ENCODE measurements around the gene KCTD13. TPM values are rescaled to one million over a fixed set of nuclear protein-coding genes. Genes with fewer than 3 reads are reported as not detected.
A peak's percentile ranks its signal among the peaks of the same experiment; 100 is the strongest.
"Not testable (repeated sequence)": the region's sequence is repeated elsewhere in the genome, so short reads cannot be mapped to it uniquely, and the experiment has no call there.

KCTD13 gene
- total RNA-seq, 3 donors from 2014 or later (not counting 1 experiment from before 2014, with no cell fraction given) = 36.1 to 54.0 (median 51.7) TPM

GRCh38 chr16:29940656-29941055 lies 14.6 kb upstream of the KCTD13 start:
- no peak for ATAC-seq
- no peak overlapping the region for H3K4me3 Mint-ChIP-seq
- no peak for DNase-seq
- Histone ChIP-seq H3K36me3 (ENCODE audit: control insufficient read depth, insufficient read depth, low read length) (no peaks in the 10 kb centered on the region), H3K4me1 (ENCODE audit: control insufficient read depth, insufficient read depth, low read length) (no peaks in the 10 kb centered on the region), H3K27me3 (ENCODE audit: control insufficient read depth, insufficient read depth, low read length) (peaks cover 5% of the 10 kb centered on the region), H3K27ac (ENCODE audit: low read length) (no peak overlapping the region), H3K9me3 (ENCODE audit: control insufficient read depth, insufficient read depth, low read length) (no peaks in the 10 kb centered on the region), H3K4me3 (ENCODE audit: low read length) (no peak overlapping the region)
- no peaks in the 10 kb centered on the region for H3K4me1 Mint-ChIP-seq
- H3K36me3 Mint-ChIP-seq = no peaks in the 10 kb centered on the region
- WGBS (ENCODE audit: insufficient coverage) = 94% methylated on average over 4 of the region's 4 CpGs
- no peak overlapping the region for H3K27ac Mint-ChIP-seq
- H3K27me3 Mint-ChIP-seq (ENCODE audit: low read depth in 2 of 2) = peaks cover 11 to 19% of the 10 kb centered on the region in 2 donors
- intact Hi-C loops (cut with micrococcal nuclease) = no loop called here
- no peaks in the 10 kb centered on the region for H3K9me3 Mint-ChIP-seq
- TF ChIP-seq, protein P1, sequence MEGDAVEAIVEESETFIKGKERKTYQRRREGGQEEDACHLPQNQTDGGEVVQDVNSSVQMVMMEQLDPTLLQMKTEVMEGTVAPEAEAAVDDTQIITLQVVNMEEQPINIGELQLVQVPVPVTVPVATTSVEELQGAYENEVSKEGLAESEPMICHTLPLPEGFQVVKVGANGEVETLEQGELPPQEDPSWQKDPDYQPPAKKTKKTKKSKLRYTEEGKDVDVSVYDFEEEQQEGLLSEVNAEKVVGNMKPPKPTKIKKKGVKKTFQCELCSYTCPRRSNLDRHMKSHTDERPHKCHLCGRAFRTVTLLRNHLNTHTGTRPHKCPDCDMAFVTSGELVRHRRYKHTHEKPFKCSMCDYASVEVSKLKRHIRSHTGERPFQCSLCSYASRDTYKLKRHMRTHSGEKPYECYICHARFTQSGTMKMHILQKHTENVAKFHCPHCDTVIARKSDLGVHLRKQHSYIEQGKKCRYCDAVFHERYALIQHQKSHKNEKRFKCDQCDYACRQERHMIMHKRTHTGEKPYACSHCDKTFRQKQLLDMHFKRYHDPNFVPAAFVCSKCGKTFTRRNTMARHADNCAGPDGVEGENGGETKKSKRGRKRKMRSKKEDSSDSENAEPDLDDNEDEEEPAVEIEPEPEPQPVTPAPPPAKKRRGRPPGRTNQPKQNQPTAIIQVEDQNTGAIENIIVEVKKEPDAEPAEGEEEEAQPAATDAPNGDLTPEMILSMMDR (IDR thresholded peaks at IDR 0.05) = no peak

DNA sequence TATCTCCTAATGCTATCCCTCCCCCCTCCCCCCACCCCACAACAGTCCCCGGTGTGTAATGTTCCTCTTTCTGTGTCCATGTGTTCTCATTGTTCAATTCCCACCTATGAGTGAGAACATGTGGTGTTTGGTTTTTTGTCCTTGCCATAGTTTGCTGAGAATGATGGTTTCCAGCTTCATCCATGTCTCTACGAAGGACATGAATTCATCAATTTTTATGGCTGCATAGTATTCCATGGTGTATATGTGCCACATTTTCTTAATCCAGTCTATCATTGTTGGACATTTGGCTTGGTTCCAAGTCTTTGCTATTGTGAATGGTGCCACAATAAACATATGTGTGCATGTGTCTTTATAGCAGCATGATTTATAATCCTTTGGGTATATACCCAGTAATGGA lies 5.7 kb upstream of the KCTD13 start:
- no CpG with 5 or more reads among the region's 2 CpGs for WGBS (ENCODE audit: insufficient coverage)
- H3K27ac ChIP-seq (ENCODE audit: low read length); H3K36me3 ChIP-seq (ENCODE audit: control insufficient read depth, insufficient read depth, low read length); H3K4me3 ChIP-seq (ENCODE audit: low read length); DNase-seq; ATAC-seq; intact Hi-C loops (cut with micrococcal nuclease); H3K9me3 Mint-ChIP-seq; H3K27ac Mint-ChIP-seq; H3K27me3 ChIP-seq (ENCODE audit: control insufficient read depth, insufficient read depth, low read length); H3K9me3 ChIP-seq (ENCODE audit: control insufficient read depth, insufficient read depth, low read length); H3K36me3 Mint-ChIP-seq; H3K4me3 Mint-ChIP-seq; H3K4me1 Mint-ChIP-seq; H3K4me1 ChIP-seq (ENCODE audit: control insufficient read depth, insufficient read depth, low read length): not testable (repeated sequence)
- H3K27me3 Mint-ChIP-seq (ENCODE audit: low read depth in 2 of 2) = peaks cover 6 to 19% of the 10 kb centered on the region in 2 donors

DNA sequence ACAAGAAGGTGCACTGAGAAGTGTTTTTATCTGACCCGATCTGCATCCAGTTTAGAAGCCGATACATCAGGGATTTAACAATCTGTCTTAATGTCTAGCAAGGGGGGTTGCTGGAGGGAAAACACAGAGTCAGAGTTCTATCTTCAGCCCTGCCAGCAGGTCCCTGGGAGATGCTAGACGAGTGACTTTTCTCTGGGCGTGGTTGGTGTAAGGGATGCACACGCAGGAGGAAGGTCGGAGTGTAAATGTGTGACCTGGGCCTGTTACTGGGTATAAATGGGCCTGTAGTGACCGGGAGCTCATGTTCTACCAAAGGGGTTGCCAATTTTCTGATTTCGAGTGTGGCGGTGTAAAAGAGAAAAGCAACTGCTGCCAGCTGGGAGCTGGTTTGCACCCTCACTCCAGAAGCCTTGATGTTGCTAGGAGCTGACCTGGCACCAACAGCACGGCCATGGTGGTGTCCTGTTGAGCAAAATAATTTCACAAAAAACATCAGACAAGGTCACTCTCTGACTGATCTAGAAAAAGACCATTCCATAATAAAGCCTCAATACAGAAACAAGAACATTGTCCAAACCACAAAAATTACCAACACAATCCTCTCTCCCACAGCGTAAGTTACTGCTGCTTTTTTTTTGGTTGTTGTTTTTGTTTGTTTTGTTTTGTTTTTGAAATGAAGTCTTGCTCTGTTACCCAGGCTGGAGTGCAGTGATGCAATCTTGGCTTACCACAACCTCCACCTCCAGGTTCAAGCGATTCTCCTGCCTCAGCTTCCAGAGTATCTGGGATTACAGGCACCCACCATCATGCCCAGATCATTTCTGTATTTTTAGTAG lies 1.3 kb upstream of the KCTD13 start:
- Mint-ChIP-seq H3K4me3 (peak overlapping the region; percentile 97), H3K9me3 (no peaks in the 10 kb centered on the region), H3K27me3 (ENCODE audit: low read depth in 2 of 2) (no peaks in the 10 kb centered on the region), H3K4me1 (peaks cover 25 to 40% of the 10 kb centered on the region in 2 donors), H3K27ac (peak overlapping the region; percentile 91 to 97), H3K36me3 (no peaks in the 10 kb centered on the region)
- Histone ChIP-seq H3K36me3 (ENCODE audit: control insufficient read depth, insufficient read depth, low read length) (peaks cover 6% of the 10 kb centered on the region), H3K9me3 (ENCODE audit: control insufficient read depth, insufficient read depth, low read length) (no peaks in the 10 kb centered on the region), H3K4me3 (ENCODE audit: low read length) (no peak overlapping the region), H3K27me3 (ENCODE audit: control insufficient read depth, insufficient read depth, low read length) (no peaks in the 10 kb centered on the region), H3K4me1 (ENCODE audit: control insufficient read depth, insufficient read depth, low read length) (peaks cover 21% of the 10 kb centered on the region), H3K27ac (ENCODE audit: low read length) (peak overlapping the region; percentile 82)
- 86% methylated on average over 11 of the region's 12 CpGs for WGBS (ENCODE audit: insufficient coverage)
- intact Hi-C loops (cut with micrococcal nuclease) = no loop called here
- ATAC-seq = no peak
- TF ChIP-seq, protein P1 (IDR thresholded peaks at IDR 0.05) = no peak
- peak in 1 of 2 donors; percentile 18 for DNase-seq

GRCh38 chr16:29926711-29927052 lies 656 bp upstream of the KCTD13 start:
- no peaks in the 10 kb centered on the region for H3K9me3 Mint-ChIP-seq
- H3K27me3 ChIP-seq (ENCODE audit: control insufficient read depth, insufficient read depth, low read length) = no peaks in the 10 kb centered on the region
- H3K36me3 ChIP-seq (ENCODE audit: control insufficient read depth, insufficient read depth, low read length) = peaks cover 7% of the 10 kb centered on the region
- H3K4me3 Mint-ChIP-seq = peak overlapping the region; percentile 97
- H3K36me3 Mint-ChIP-seq = no peaks in the 10 kb centered on the region
- H3K4me1 Mint-ChIP-seq = peaks cover 25 to 40% of the 10 kb centered on the region in 2 donors
- no peak for ATAC-seq
- H3K27ac ChIP-seq (ENCODE audit: low read length) = peak overlapping the region; percentile 82
- H3K4me3 ChIP-seq (ENCODE audit: low read length) = peak overlapping the region; percentile 73
- H3K27me3 Mint-ChIP-seq (ENCODE audit: low read depth in 2 of 2) = no peaks in the 10 kb centered on the region
- H3K9me3 ChIP-seq (ENCODE audit: control insufficient read depth, insufficient read depth, low read length) = no peaks in the 10 kb centered on the region
- 15% methylated on average over 12 of the region's 12 CpGs for WGBS (ENCODE audit: insufficient coverage)
- peaks cover 21% of the 10 kb centered on the region for H3K4me1 ChIP-seq (ENCODE audit: control insufficient read depth, insufficient read depth, low read length)
- intact Hi-C loops (cut with micrococcal nuclease) = loop anchor here (1.0 kb wide), 2 partner anchors 35 to 47 kb away; partner anchors contain the start of gene TAOK2
- H3K27ac Mint-ChIP-seq = peak overlapping the region; percentile 91 to 97
- TF ChIP-seq, protein P1 (IDR thresholded peaks at IDR 0.05) = no peak
- DNase-seq = no peak
